Loucy (cell line): ENCODE measurements around the gene FBXW8.

Source experiments
- H2AFZ ChIP-seq: fragments of 200-600 bp; sonication (generic); 2 replicates; pipeline ENCODE4 v1.6.0; 2016; ENCODE audit warnings: antibody characterized with exemption, mild to moderate bottlenecking, low read length, moderate library complexity
- H3F3A ChIP-seq: fragments of 200-600 bp; 2 replicates; pipeline ENCODE4 v1.6.0; 2016; ENCODE audit warnings: antibody characterized with exemption, low read depth, mild to moderate bottlenecking
- H3K27me3 ChIP-seq: fragments of 200-600 bp; sonication (generic); 2 replicates; pipeline ENCODE4 v1.6.1; 2014; ENCODE audit warnings: low read length, mild to moderate bottlenecking; ENCODE audit not compliant: insufficient read depth, poor library complexity, severe bottlenecking
- H3K36me3 ChIP-seq: fragments of 200-600 bp; sonication (generic); 2 replicates; pipeline ENCODE4 v1.6.1; 2016; ENCODE audit warnings: low read length; ENCODE audit not compliant: insufficient read depth
- H3K4me1 ChIP-seq: fragments of 200-600 bp; sonication (generic); 2 replicates; pipeline ENCODE4 v1.5.1; 2014; ENCODE audit warnings: low read length, mild to moderate bottlenecking; ENCODE audit not compliant: insufficient read depth, poor library complexity, severe bottlenecking
- H3K4me2 ChIP-seq: fragments of 200-600 bp; sonication (generic); 2 replicates; pipeline ENCODE4 v1.6.0; 2014; ENCODE audit warnings: antibody characterized with exemption, low read length, low read depth, mild to moderate bottlenecking; ENCODE audit not compliant: poor library complexity, severe bottlenecking
- H3K4me3 ChIP-seq: fragments of 200-600 bp; sonication (generic); 2 replicates; pipeline ENCODE4 v1.5.1; 2014; ENCODE audit warnings: low read length, mild to moderate bottlenecking, mixed read lengths; ENCODE audit not compliant: poor library complexity, severe bottlenecking
- H3K79me2 ChIP-seq: fragments of 200-600 bp; sonication (generic); 2 replicates; pipeline ENCODE4 v1.6.1; 2014; ENCODE audit warnings: low read length; ENCODE audit not compliant: insufficient read depth
- H3K9ac ChIP-seq: fragments of 200-600 bp; sonication (generic); 2 replicates; pipeline ENCODE4 v1.6.0; 2014; ENCODE audit warnings: mild to moderate bottlenecking, low read depth, low read length, moderate library complexity; ENCODE audit not compliant: poor library complexity, severe bottlenecking
- H3K9me2 ChIP-seq: fragments of 200-600 bp; sonication (generic); replicated peaks from 2 replicates; pipeline ENCODE4 v1.6.1; 2016; ENCODE audit warnings: low read depth, low read length, mixed read lengths
- H3K9me3 ChIP-seq: fragments of 200-600 bp; sonication (generic); 2 replicates; pipeline ENCODE4 v1.6.1; 2014; ENCODE audit warnings: mild to moderate bottlenecking, antibody characterized with exemption, low read length, low read depth; ENCODE audit not compliant: insufficient read depth
- H4K20me1 ChIP-seq: fragments of 200-600 bp; sonication (generic); 2 replicates; pipeline ENCODE4 v1.6.0; 2014; ENCODE audit warnings: antibody characterized with exemption, low read length, mild to moderate bottlenecking; ENCODE audit not compliant: insufficient read depth, poor library complexity, severe bottlenecking
- EZH2phosphoT487 ChIP-seq: fragments of 200-600 bp; IDR thresholded peaks from 2 replicates; pipeline ENCODE4 v1.6.1; 2018; ENCODE audit warnings: antibody characterized with exemption, mild to moderate bottlenecking, moderate library complexity, borderline replicate concordance
- TF ChIP-seq, protein P1 (sequence below): fragments of 200-600 bp; sonication (generic); conservative IDR thresholded peaks from 2 replicates; pipeline ENCODE4 v1.5.1; 2014; ENCODE audit warnings: mild to moderate bottlenecking, antibody characterized with exemption, low read length

FBXW8 gene

DNA sequence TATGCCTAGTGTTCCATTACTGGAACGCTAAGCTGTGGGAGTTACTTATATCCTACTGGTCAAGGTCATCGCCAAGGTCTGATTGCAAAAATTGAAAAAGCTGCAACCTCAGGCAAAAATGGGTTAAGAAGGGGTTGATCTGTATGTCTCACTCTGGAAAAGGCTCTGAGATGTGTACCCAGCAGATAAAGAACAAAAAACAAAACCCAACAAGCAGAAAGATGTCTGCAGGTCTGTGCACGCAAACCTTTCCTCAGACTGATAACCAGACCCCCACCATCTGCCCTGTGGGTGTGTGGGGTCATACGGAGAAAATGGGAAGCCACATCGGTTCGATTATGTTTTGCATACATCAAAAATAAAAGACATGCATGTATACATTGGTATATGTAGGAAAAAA is 132.1 kb downstream of the FBXW8 start:
- Histone ChIP-seq H3K4me2 (no peak overlapping the region), H3K9me3 (no peaks in the 10 kb centered on the region), H2AFZ (no peak overlapping the region), H3K9ac (peak overlapping the region; percentile 38), H3K4me3 (no peak overlapping the region), H3K27me3 (no peaks in the 10 kb centered on the region), H4K20me1 (no peaks in the 10 kb centered on the region), H3K9me2 (no peaks in the 10 kb centered on the region), H3F3A (no peaks in the 10 kb centered on the region), H3K36me3 (peaks cover 37% of the 10 kb centered on the region; the same call in 1 of the 2 replicates), H3K4me1 (peaks cover 58% of the 10 kb centered on the region), H3K79me2 (no peaks in the 10 kb centered on the region)
- no peak for TF ChIP-seq EZH2phosphoT487
- TF ChIP-seq, protein P1, sequence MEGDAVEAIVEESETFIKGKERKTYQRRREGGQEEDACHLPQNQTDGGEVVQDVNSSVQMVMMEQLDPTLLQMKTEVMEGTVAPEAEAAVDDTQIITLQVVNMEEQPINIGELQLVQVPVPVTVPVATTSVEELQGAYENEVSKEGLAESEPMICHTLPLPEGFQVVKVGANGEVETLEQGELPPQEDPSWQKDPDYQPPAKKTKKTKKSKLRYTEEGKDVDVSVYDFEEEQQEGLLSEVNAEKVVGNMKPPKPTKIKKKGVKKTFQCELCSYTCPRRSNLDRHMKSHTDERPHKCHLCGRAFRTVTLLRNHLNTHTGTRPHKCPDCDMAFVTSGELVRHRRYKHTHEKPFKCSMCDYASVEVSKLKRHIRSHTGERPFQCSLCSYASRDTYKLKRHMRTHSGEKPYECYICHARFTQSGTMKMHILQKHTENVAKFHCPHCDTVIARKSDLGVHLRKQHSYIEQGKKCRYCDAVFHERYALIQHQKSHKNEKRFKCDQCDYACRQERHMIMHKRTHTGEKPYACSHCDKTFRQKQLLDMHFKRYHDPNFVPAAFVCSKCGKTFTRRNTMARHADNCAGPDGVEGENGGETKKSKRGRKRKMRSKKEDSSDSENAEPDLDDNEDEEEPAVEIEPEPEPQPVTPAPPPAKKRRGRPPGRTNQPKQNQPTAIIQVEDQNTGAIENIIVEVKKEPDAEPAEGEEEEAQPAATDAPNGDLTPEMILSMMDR: no peak

DNA sequence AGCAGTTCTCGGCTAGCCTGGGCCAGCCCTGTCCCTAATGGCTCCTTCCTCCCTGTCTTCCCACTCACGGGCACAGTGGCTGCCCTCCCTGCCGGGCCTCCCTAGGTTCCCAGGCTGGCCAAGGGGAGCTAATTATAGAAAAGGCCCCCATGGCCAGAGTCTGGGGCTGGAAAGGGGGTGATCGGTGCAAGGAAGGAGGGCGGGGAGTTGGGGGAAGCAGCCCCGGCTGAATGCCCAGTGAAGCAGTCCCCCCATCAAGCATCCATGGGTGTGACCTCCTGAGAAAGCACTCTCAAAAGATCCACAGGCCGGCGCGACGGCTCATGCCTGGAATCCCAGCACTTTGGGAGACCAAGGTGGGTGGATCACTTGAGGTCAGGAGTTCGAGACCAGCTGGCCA is 133.6 kb downstream of the FBXW8 start:
- Histone ChIP-seq H3F3A (no peaks in the 10 kb centered on the region), H3K4me2 (no peak overlapping the region), H4K20me1 (no peaks in the 10 kb centered on the region), H3K79me2 (peaks cover 9% of the 10 kb centered on the region; the same call in 1 of the 2 replicates), H2AFZ (no peak overlapping the region), H3K36me3 (peaks cover 37% of the 10 kb centered on the region; the same call in 1 of the 2 replicates), H3K27me3 (no peaks in the 10 kb centered on the region), H3K4me3 (no peak overlapping the region), H3K9ac (peak overlapping the region; percentile 73), H3K9me2 (no peaks in the 10 kb centered on the region), H3K9me3 (no peaks in the 10 kb centered on the region), H3K4me1 (peaks cover 58% of the 10 kb centered on the region)
- TF ChIP-seq, protein P1: no peak
- no peak for TF ChIP-seq EZH2phosphoT487

GRCh38 chr12:117044790-117045159 is 134.0 kb downstream of the FBXW8 start:
- Histone ChIP-seq H3K27me3 (no peaks in the 10 kb centered on the region), H4K20me1 (no peaks in the 10 kb centered on the region), H3K9me2 (no peaks in the 10 kb centered on the region), H3K9ac (peak overlapping the region; percentile 73), H3K79me2 (peaks cover 10% of the 10 kb centered on the region; the same call in 1 of the 2 replicates), H3K36me3 (peaks cover 38% of the 10 kb centered on the region; the same call in 1 of the 2 replicates), H3K4me3 (peak overlapping the region; percentile 31), H3K9me3 (no peaks in the 10 kb centered on the region), H2AFZ (no peak overlapping the region), H3F3A (no peaks in the 10 kb centered on the region), H3K4me1 (peaks cover 58% of the 10 kb centered on the region), H3K4me2 (peak overlapping the region; percentile 60)
- TF ChIP-seq EZH2phosphoT487: no peak
- TF ChIP-seq, protein P1: no peak
